ENCODE measurements around the gene TTF2. TPM values are rescaled to one million over a fixed set of nuclear protein-coding genes. Genes with fewer than 3 reads are reported as not detected.

The TTF2 gene
- total and polyA plus RNA-seq, 9 of the 15 experiments (the other 6 are each of a cell fraction or from before 2014, with no cell fraction given): 9.4 to 71.1 (median 42.1) TPM

- TF ChIP-seq UBTF (IDR thresholded peaks at IDR 0.05; ENCODE audit: borderline replicate concordance in 1 of 2, low read depth in 2 of 2, low read length in 2 of 2) (no peak), MTA3 (IDR thresholded peaks at IDR 0.05; ENCODE audit: borderline replicate concordance) (no peak), PRMT5 (CRISPR knock-in tag; IDR thresholded peaks at IDR 0.05) (no peak), TEAD4 (IDR thresholded peaks at IDR 0.05; ENCODE audit: low read length) (peak; percentile 26; the same call in 1 of the 2 replicates), TEAD4 (CRISPR knock-in tag; IDR thresholded peaks at IDR 0.05; ENCODE audit: borderline replicate concordance) (no peak), HDAC8 (tag; IDR thresholded peaks at IDR 0.05) (no peak), TAF9B (IDR thresholded peaks at IDR 0.05; ENCODE audit: partially characterized antibody) (no peak), RBM14 (IDR thresholded peaks at IDR 0.05; ENCODE audit: borderline replicate concordance, insufficient read depth, low read depth, low read length) (no peak), ZNF717 (CRISPR knock-in tag; IDR thresholded peaks at IDR 0.05) (no peak), CBFA2T3 (IDR thresholded peaks at IDR 0.05) (peak; percentile 77), ZNF507 (tag; conservative IDR thresholded peaks at IDR 0.05) (no peak), ZNF165 (CRISPR knock-in tag; IDR thresholded peaks at IDR 0.05; ENCODE audit: borderline replicate concordance) (no peak), HES1 (IDR thresholded peaks at IDR 0.05; ENCODE audit: low read depth) (no peak), HOXB6 (CRISPR knock-in tag; IDR thresholded peaks at IDR 0.05; ENCODE audit: borderline replicate concordance) (no peak), CC2D1A (IDR thresholded peaks at IDR 0.05) (no peak), EP400 (IDR thresholded peaks at IDR 0.05) (no peak), ZBTB33 (CRISPR knock-in tag; IDR thresholded peaks at IDR 0.05) (no peak), GATAD2A (IDR thresholded peaks at IDR 0.05) (no peak), YBX1 (IDR thresholded peaks at IDR 0.05) (no peak), TCF3 (CRISPR knock-in tag; IDR thresholded peaks at IDR 0.05) (peak; percentile 52; the same call in 1 of the 2 replicates), HMG20A (CRISPR knock-in tag; conservative IDR thresholded peaks at IDR 0.05) (no peak), ADNP (tag; IDR thresholded peaks at IDR 0.05) (no peak), CHD4 (IDR thresholded peaks at IDR 0.05; ENCODE audit: insufficient read depth, insufficient replicate concordance, low read depth, low read length, poor library complexity, severe bottlenecking) (no peak), BACH1 (tag; IDR thresholded peaks at IDR 0.05) (no peak), SIX5 (IDR thresholded peaks at IDR 0.05; ENCODE audit: borderline replicate concordance in 1 of 2, insufficient read depth in 1 of 2, low read depth in 1 of 2, low read length in 2 of 2) (no peak), SOX6 (IDR thresholded peaks at IDR 0.05) (0 out of 2 replicates have a peak, but pooled peaks have one; percentile 11)
Observed at GRCh38 chr1:117116090-117116783, 56.1 kb downstream of the TTF2 start (continued).

Data from K562 (cell line).